ENCODE results near the gene ARL2.
A peak's percentile ranks its signal among the peaks of the same experiment; 100 is the strongest.
"Not testable (repeated sequence)": the region's sequence is repeated elsewhere in the genome, so short reads cannot be mapped to it uniquely, and the experiment has no call there.

Gene ARL2

DNA sequence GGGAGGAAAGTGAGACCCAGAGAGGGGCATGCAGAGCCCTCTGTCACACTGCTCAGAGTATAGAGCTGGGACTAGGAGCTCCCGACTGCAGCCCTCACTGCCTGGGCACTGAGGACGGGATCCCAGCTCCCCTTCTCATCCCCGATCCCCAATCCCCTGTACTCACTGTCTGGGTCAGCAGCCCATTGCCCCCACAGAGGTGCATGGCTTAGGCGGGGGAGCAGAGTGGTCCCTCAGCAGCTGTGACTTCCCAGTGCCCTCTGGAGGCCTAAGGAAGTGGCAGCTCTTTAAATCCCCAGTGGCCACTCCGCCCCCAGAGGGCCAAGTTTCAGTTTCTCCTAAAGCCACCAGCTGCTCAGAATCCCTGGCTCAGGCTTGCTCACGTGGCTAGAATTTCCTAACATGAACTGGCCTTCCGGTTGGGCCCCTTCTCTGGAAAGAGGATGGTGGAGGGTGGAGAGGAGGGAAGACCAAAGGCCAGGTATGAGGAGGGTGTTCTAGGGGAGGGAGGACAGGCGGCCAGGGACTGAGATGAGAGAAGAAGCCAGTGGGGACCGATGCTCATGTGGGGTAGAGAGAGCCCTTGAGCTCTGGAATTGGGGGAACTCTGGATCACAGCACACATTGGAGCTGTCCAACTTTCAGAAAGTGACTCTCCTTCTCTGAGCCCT is 17.1 kb upstream of the ARL2 start, which contains the start of gene BATF2:
BATF2 (minus strand) TSS at position 262 of the 671 bp plus-strand sequence; CDS start at position 205, 57 bp downstream.
- CTCF ChIA-PET = interaction anchor here (1.1 to 3.7 kb wide), 5 partner anchors 16 to 151 kb away, joined by 3 to 20 read pairs (median 5); partner anchors contain the start of gene ARL2
- no peak within 1 kb of the TSS for H3K4me3 Mint-ChIP-seq

DNA sequence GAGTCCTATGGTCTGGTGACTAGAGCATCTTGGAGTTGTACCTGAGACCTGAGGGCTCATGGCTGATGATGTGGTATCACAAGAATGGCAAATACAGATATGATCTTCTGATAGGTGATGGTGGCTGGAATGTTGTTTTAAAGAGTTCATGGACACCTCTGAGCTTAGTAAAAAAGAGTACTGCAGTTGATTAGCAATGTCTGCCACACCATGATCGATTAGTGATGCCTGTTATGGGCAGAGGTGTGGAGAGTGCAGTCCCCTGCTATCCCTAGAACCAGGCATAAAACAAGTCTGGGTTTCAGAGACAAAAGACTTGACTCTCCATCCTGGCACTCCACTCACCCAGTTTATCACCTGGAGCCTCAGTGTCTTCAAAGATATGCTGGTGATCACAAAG is 15.8 kb upstream of the ARL2 start:
- peak overlapping the region; percentile 7 for H3K4me3 Mint-ChIP-seq
- CTCF ChIA-PET = interaction anchor here (0.7 to 3.7 kb wide), 3 partner anchors 10 to 153 kb away, joined by 3 to 20 read pairs (median 3); partner anchors contain the start of gene ARL2
- no peak for DNase-seq
- no peaks in the 10 kb centered on the region for H3K36me3 Mint-ChIP-seq
- peak overlapping the region; percentile 93 for H3K27ac Mint-ChIP-seq
- peaks cover 32% of the 10 kb centered on the region for H3K4me1 Mint-ChIP-seq
- H3K9me3 Mint-ChIP-seq = no peaks in the 10 kb centered on the region
- H3K27me3 Mint-ChIP-seq = peaks cover 34% of the 10 kb centered on the region

More for the DNA sequence above, 17.1 kb upstream of the ARL2 start, which contains the start of gene BATF2:
- H3K27ac Mint-ChIP-seq = peak within 1 kb of the TSS; percentile 28
- no peaks in the 10 kb centered on the region for H3K36me3 Mint-ChIP-seq
- no peaks in the 10 kb centered on the region for H3K9me3 Mint-ChIP-seq
- DNase-seq = peak; percentile 33
- peaks cover 32% of the 10 kb centered on the region for H3K4me1 Mint-ChIP-seq
- H3K27me3 Mint-ChIP-seq = peaks cover 38% of the 10 kb centered on the region

DNA sequence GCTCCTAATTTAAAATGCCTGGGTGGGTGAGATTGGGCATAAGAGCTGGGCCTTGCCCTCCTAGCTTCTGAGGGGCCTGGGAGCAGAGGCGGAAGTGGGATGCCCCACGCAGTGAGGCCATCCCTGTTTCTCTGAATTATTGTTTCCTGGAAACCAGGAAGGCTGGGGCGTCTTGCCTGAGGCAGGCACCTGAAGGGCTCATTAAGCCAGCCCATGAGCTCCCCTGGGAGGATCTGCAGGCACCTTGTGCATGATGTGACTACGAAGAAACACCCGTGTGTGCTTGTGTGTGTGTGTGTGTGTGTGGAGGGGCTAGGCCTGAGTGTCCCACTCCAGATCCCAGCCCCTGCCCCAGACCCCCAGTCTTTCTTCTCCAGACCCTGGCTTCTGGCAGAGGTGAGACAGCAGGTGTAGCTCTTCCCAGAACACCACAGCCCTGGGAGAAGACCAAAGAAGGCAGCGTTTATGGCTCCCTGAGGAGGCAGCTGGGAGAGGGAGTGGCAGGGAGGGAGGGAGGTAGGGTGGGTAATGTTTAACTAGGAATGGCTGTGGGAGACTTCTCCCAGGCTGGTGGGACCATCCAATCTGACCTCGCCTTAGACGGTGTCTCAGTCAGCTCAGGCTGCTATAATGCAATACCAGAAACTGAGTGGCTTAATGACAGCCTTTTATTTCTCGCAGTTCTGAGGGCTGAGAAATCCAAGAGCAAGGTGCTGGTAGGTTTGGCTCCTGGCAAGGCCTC is 15.1 kb upstream of the ARL2 start:
- no peak for DNase-seq
- CTCF ChIA-PET = interaction anchor here (0.7 to 3.7 kb wide), 4 partner anchors 9 to 279 kb away, joined by 3 to 20 read pairs (median 3); partner anchors contain the start of gene ARL2
- H3K9me3 Mint-ChIP-seq = no peaks in the 10 kb centered on the region
- peak overlapping the region; percentile 22 for H3K4me3 Mint-ChIP-seq
- peak overlapping the region; percentile 93 for H3K27ac Mint-ChIP-seq
- H3K36me3 Mint-ChIP-seq = no peaks in the 10 kb centered on the region
- peaks cover 32% of the 10 kb centered on the region for H3K4me1 Mint-ChIP-seq
- H3K27me3 Mint-ChIP-seq = peaks cover 38% of the 10 kb centered on the region

DNA sequence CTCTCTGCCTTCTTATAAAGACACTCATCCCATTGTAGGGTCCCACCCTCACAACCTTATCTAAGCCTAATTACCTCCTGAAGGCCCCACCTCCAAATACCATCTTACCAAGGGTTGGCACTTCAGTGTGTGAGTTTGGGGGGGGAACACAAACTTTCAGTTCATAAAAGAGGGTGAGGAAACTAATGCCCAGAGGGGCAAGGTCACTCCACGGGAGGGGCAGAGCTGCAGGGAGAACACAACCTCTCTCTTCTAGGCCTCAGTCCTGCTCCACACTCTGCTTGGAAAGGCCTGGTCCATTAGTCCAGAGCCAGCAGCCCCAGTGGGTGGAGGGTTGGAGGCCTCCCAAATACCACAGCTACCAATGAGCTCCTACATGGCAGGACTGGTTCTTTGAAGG is 14.5 kb upstream of the ARL2 start:
- no peaks in the 10 kb centered on the region for H3K9me3 Mint-ChIP-seq
- H3K27ac Mint-ChIP-seq = peak overlapping the region; percentile 93
- CTCF ChIA-PET = interaction anchor here (3.7 kb wide), 1 partner anchor 14 kb away, joined by 20 read pairs; the partner anchor contains the start of gene ARL2
- peaks cover 32% of the 10 kb centered on the region for H3K4me1 Mint-ChIP-seq
- H3K27me3 Mint-ChIP-seq = peaks cover 32% of the 10 kb centered on the region
- no peak for DNase-seq
- H3K4me3 Mint-ChIP-seq = no peak overlapping the region
- no peaks in the 10 kb centered on the region for H3K36me3 Mint-ChIP-seq

DNA sequence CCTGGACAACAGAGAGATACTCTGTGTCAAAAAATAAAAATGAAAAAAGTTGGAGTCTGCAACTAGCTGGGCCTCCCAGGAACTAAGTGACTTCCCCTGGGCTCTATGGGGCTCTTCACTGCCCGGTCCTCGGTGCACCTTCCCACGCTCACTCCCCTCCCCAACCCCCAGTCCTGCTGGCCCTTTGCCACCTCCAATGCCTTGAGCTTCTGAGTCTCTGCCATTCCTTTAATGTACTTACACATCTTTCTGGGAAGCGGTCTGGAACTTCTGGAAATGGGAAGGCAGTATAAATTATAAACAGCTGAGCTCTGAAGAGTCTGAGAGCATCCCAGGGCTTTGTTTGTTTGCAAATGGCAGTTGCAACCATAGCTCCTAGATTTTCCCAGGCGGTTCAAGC is 11.3 kb upstream of the ARL2 start:
- Mint-ChIP-seq H3K27me3 (peaks cover 14% of the 10 kb centered on the region), H3K4me3 (no peak overlapping the region), H3K9me3 (no peaks in the 10 kb centered on the region), H3K4me1 (peaks cover 20% of the 10 kb centered on the region), H3K27ac (no peak overlapping the region), H3K36me3 (no peaks in the 10 kb centered on the region)
- CTCF ChIA-PET = interaction anchor here (1.0 to 1.6 kb wide), 3 partner anchors 10 to 159 kb away, joined by 3 to 5 read pairs (median 4); no protein-coding TSS in a partner anchor
- no peak for DNase-seq

DNA sequence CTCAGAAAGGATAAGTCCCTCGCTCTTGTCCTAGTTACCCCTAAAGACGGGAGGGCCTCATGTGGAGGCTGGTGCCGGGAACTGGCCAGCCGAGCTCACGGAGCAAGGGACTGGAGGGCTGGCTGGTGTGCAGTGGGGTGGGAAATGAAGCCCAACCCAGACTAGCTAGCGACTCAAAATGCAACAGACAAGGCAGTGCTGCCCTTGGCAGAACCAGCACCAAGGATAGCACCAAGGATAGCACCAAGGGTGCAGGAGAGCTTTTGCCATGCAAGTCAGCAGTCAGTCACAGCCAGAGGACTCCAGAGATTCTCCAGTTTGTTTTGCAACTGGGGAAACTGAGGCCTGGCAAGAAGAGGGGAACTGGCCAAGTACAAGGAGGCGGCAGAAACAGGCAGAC is 10.7 kb upstream of the ARL2 start:
- DNase-seq = no peak
- Mint-ChIP-seq H3K4me3 (no peak overlapping the region), H3K4me1 (peaks cover 16% of the 10 kb centered on the region), H3K36me3 (no peaks in the 10 kb centered on the region), H3K27ac (no peak overlapping the region), H3K27me3 (peaks cover 14% of the 10 kb centered on the region), H3K9me3 (no peaks in the 10 kb centered on the region)
- CTCF ChIA-PET = interaction anchor here (1.4 to 1.6 kb wide), 2 partner anchors 10 to 160 kb away, joined by 4 to 5 read pairs; no protein-coding TSS in a partner anchor

DNA sequence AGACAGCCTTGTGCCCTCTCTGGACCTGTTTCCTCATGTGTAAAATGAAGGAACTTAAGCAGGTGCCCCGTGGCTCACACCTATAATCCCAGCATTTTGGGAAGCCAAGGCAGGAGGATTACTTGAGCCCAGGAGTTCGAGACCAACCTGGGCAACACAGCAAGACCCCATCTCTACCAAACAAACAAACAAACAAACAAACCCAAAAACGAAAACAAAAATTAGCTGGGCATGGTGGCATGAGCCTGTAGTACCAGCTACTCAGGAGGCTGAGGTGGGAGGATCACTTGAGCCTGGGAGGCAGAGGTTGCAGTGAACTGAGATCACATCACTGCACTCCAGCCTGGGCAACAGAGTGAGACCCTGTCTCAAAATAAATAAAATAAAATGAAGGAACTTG is 10.0 kb upstream of the ARL2 start:
- not testable (repeated sequence) for H3K9me3 Mint-ChIP-seq, H3K4me3 Mint-ChIP-seq, H3K36me3 Mint-ChIP-seq, H3K27ac Mint-ChIP-seq, DNase-seq, H3K4me1 Mint-ChIP-seq
- CTCF ChIA-PET = interaction anchor here (1.4 to 1.6 kb wide), 2 partner anchors 9 to 160 kb away, joined by 4 to 5 read pairs; no protein-coding TSS in a partner anchor
- peaks cover 14% of the 10 kb centered on the region for H3K27me3 Mint-ChIP-seq

DNA sequence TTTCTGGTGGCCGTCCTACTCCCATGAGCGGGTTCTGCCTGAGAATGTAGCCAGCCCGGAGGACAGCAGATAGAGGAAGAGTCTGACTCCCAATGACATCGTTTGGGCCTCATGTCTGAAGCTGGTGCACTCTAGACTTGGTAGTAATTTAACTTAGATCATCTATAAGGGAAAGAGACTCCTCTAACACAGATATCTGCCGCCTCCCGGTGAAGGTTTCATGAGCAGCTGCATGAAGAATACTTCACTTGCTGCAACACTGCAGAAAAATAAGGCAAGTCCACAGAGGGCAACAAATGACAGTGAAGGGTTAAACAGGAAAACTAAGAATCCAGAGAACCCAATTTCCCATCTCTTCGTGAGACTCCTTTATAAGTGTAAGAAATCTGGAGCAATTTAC is 5.9 kb upstream of the ARL2 start:
- Mint-ChIP-seq H3K27me3 (peaks cover 25% of the 10 kb centered on the region), H3K4me1 (peaks cover 3% of the 10 kb centered on the region), H3K36me3 (no peaks in the 10 kb centered on the region), H3K4me3 (no peak overlapping the region), H3K9me3 (no peaks in the 10 kb centered on the region), H3K27ac (no peak overlapping the region)
- DNase-seq = no peak
- CTCF ChIA-PET = interaction anchor here (0.7 kb wide), 1 partner anchor 10 kb away, joined by 3 read pairs; no protein-coding TSS in a partner anchor

DNA sequence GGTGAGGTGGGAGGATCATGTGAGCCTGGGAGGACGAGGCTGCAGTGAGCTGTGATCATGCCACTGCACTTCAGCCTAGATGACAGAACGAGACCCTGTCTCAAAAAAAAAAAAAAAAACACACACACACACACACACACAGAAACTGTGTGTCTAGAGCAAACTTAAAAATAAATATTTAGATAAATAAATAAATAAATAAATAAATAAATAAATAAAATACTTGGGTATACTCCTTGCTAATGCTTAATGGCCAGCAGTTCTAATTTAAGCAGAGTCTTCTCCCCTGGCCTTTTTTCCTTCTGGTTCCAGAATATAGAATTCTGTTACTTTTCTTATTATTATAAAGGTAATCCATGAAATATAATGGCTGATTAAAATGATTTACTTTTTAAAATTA is 5.1 kb upstream of the ARL2 start:
- H3K9me3 Mint-ChIP-seq = no peaks in the 10 kb centered on the region
- no peak overlapping the region for H3K4me3 Mint-ChIP-seq
- DNase-seq = no peak
- CTCF ChIA-PET = interaction anchor here (1.2 kb wide), 1 partner anchor 24 kb away, joined by 3 read pairs; no protein-coding TSS in a partner anchor
- no peak overlapping the region for H3K27ac Mint-ChIP-seq
- H3K36me3 Mint-ChIP-seq = no peaks in the 10 kb centered on the region
- H3K27me3 Mint-ChIP-seq = peaks cover 23% of the 10 kb centered on the region
- H3K4me1 Mint-ChIP-seq = peaks cover 9% of the 10 kb centered on the region

DNA sequence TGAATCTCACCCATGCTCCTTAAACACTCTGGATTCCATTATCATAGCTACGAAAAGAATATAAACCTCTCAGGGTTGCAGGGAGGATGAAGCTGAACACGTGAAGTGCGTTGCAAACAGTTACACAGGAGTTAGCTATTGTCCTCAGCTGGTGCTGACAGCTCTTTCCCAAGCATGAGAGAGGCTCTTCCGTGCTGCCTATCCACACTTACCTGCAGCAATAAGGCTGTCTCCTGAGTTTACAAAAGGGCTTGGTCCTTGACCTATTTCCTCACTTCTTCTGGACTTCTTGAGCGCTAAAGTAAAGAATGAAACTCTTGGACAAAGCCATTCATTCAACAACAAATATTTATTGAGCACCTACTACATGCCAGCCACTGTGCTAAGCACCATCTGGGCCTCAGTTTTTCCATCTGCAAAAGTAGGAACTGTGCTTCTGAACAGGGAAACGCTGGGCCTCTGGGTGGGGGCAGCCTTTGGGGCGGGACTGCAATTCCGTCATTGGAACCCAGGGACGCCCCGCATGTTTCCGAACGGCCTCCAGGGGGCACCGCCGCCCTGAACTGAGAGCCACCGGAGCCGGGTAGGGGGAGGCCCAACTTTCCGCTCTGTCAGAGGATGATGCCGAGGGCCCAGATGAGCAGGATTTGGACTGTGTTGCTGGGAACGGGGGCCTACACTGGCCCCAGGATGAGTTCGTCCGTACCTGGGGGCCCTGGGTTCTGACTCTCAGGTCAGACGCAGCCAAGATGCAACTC is 651 bp upstream of the ARL2 start:
- Mint-ChIP-seq H3K9me3 (no peaks in the 10 kb centered on the region), H3K27ac (peak overlapping the region; percentile 98), H3K4me1 (peaks cover 32% of the 10 kb centered on the region), H3K36me3 (peaks cover 15% of the 10 kb centered on the region), H3K4me3 (peak overlapping the region; percentile 85), H3K27me3 (peaks cover 15% of the 10 kb centered on the region)
- CTCF ChIA-PET = interaction anchor here (0.8 to 6.6 kb wide), 27 partner anchors 10 to 302 kb away, joined by 3 to 42 read pairs (median 4); partner anchors contain the start of genes BATF2, CDC42BPG, FAU and SAC3D1
- peak; percentile 95 for DNase-seq

DNA sequence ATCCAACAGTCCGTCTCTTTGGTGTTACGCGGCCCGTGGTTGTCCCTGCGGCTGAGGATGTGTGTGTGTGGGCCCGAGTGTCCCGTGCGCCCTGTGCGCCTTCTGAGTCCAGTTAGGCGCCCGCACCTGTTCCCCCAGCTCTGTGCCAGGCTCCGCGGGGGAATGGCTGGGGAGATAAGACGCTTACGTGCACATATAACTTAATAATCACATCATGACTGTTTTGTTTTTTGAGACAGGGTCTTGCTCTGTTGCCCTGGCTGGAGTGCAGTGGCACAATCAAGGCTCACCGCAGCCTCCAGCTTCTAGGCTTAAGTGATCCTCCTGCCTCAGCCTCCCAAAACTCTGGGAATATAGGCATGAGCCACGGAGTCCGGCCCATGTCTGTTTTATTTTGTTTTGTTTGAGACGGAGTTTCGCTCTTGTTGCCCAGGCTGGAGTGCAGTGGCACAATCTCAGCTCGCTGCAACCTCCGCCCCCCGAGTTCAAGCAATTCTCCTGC is 817 bp downstream of the ARL2 start:
- no peak for DNase-seq
- H3K36me3 Mint-ChIP-seq = peaks cover 17% of the 10 kb centered on the region
- peaks cover 15% of the 10 kb centered on the region for H3K27me3 Mint-ChIP-seq
- peak overlapping the region; percentile 89 for H3K4me3 Mint-ChIP-seq
- CTCF ChIA-PET = interaction anchor here (0.6 to 6.6 kb wide), 19 partner anchors 12 to 310 kb away, joined by 3 to 42 read pairs (median 4); partner anchors contain the start of genes CDC42BPG, MAJIN, SAC3D1 and SNX15
- peak overlapping the region; percentile 94 for H3K27ac Mint-ChIP-seq
- no peaks in the 10 kb centered on the region for H3K9me3 Mint-ChIP-seq
- H3K4me1 Mint-ChIP-seq = peaks cover 32% of the 10 kb centered on the region

DNA sequence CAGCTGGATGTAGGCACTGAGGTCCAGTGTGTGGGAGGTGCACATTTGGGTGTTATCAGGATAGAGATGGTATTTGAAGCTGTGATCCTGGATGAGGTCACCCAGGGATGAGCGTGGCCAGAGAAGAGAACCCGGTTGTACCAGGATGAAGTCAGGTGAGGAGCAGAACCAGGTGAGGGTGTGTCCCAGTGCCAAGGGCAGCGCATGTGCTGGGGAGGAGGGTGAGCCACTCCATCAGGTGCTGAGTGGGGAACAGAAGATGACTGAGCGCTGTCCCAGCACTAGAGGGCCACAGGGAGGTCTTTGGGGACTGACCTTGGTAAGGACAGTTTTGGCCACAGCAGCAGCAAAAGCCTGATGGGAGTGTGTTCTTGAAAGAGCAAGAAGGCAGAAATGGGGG is 2.7 kb downstream of the ARL2 start:
- peak overlapping the region; percentile 9 for H3K4me3 Mint-ChIP-seq
- DNase-seq = no peak
- peak overlapping the region; percentile 17 for H3K27ac Mint-ChIP-seq
- no peaks in the 10 kb centered on the region for H3K9me3 Mint-ChIP-seq
- peaks cover 7% of the 10 kb centered on the region for H3K27me3 Mint-ChIP-seq
- H3K4me1 Mint-ChIP-seq = peaks cover 32% of the 10 kb centered on the region
- CTCF ChIA-PET = no interaction called here
- H3K36me3 Mint-ChIP-seq = peaks cover 19% of the 10 kb centered on the region

DNA sequence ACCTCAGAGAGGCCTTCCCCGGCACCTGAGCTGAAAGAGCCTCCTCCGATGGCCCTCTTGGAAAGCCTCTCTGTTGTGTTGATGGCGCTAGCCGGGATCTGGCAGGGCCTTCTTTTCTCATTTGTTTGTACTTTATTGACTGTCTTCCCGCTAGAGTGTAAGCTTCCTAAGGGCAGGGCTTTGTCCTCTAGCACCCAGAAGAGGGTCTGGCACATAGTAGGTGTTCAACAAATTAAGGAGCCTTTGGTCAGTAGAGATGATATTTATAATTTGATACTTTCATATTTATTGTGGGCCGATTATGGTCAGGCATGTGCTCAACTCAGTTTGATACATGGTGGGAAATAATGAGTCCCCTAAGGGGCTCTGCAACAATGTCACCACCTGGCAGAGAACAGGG is 4.0 kb downstream of the ARL2 start:
- peaks cover 4% of the 10 kb centered on the region for H3K27me3 Mint-ChIP-seq
- peaks cover 30% of the 10 kb centered on the region for H3K4me1 Mint-ChIP-seq
- CTCF ChIA-PET = interaction anchor here (0.7 to 0.8 kb wide), 2 partner anchors 18 to 100 kb away, joined by 3 read pairs; partner anchors contain the start of gene ZNHIT2
- H3K9me3 Mint-ChIP-seq = no peaks in the 10 kb centered on the region
- peaks cover 25% of the 10 kb centered on the region for H3K36me3 Mint-ChIP-seq
- no peak overlapping the region for H3K27ac Mint-ChIP-seq
- no peak overlapping the region for H3K4me3 Mint-ChIP-seq
- no peak for DNase-seq

All from activated naive CD4-positive, alpha-beta T cell treated with anti-CD3 and anti-CD28 coated beads, Interleukin-2, amount 10 ng/mL, durations not matched to agents 7 days and 5 days (primary cell).